GM12892 (cell line): ENCODE results near the gene SERPINE1.
"Not testable (repeated sequence)": the region's sequence is repeated elsewhere in the genome, so short reads cannot be mapped to it uniquely, and the experiment has no call there.

Experiments
- POLR2A ChIP-seq: IDR thresholded peaks from 2 replicates; pipeline ENCODE4 v1.6.1; 2011; ENCODE audit warnings: low read depth, low read length, control low read depth
- POLR2AphosphoS5 ChIP-seq: IDR thresholded peaks from 2 replicates; pipeline ENCODE4 v1.6.1; 2011; ENCODE audit warnings: low read depth, low read length, control low read depth

DNA sequence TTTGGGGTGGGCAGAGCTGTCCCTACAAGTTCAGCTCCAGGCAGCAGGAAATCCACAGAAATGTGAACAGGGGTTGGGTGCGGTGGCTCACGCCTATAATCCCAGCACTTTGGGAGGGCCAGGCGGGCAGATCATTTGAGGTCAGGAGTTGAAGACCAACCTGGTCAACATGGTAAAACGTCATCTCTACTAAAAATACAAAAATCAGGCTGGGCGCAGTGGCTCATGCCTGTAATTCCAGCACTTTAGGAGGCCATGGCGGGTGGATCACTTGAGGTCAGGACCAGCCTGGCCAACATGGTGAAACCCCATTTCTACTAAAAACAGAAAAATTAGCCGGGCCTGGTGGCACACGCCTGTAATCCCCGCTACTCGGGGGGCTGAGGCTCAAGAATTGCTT is 23.2 kb upstream of the SERPINE1 start:
- TF ChIP-seq POLR2AphosphoS5, POLR2A: not testable (repeated sequence)
